IMR-90 (cell line): ENCODE measurements around the gene SPATS2L. TPM values are rescaled to one million over a fixed set of nuclear protein-coding genes. Genes with fewer than 3 reads are reported as not detected.
A peak's percentile ranks its signal among the peaks of the same experiment; 100 is the strongest.

Source experiments
- ATAC-seq: fragments of 200-7000 bp; cut with Tn5 transposase; 2 replicates; pipeline ENCODE4 v1.9.1; 2020; ENCODE audit warnings: low read depth, mild to moderate bottlenecking, moderate library complexity
- BruUV-seq: library from RNA; stranded (reverse); fragments of 400-500 nt; replicated peaks from 2 replicates; lab custom pipeline; 2021; lab: Mats Ljungman, UMichigan
- CTCF ChIA-PET: fragments of 300-600 bp; formaldehyde crosslinking; extraction: SDS; loops from one replicate; lab custom pipeline; 2021; ENCODE audit warnings: antibody characterized with exemption; lab: Yijun Ruan, JAX
- POLR2A ChIA-PET: fragments of 300-600 bp; sonication (Branson Sonifier 250); formaldehyde crosslinking; loops from one replicate; lab custom pipeline; 2022; ENCODE audit warnings: antibody characterized with exemption; ENCODE audit not compliant: unreplicated experiment; lab: Charles Lee
- DNase-seq: peaks from one replicate; pipeline ENCODE4 v3.0.0; 2013
- H2AFZ ChIP-seq: replicated peaks from 2 replicates; pipeline ENCODE3; 2013; ENCODE audit warnings: low read length, mild to moderate bottlenecking; ENCODE audit not compliant: poor library complexity
- H2AK5ac ChIP-seq: 2 replicates; pipeline ENCODE4 v1.6.1; 2013; ENCODE audit warnings: low read depth, low read length, inconsistent platforms
- H2AK9ac ChIP-seq: replicated peaks from 2 replicates; pipeline ENCODE3; 2013; ENCODE audit warnings: mild to moderate bottlenecking, low read depth, low read length, moderate library complexity; ENCODE audit not compliant: poor library complexity
- H2BK120ac ChIP-seq: 2 replicates; pipeline ENCODE4 v1.6.1; 2013; ENCODE audit warnings: low read depth, low read length, inconsistent platforms
- H2BK15ac ChIP-seq: 3 replicates; pipeline ENCODE4 v1.6.1; 2013; ENCODE audit warnings: low read depth, low read length, inconsistent platforms
- H2BK20ac ChIP-seq: 2 replicates; pipeline ENCODE4 v1.6.1; 2013; ENCODE audit warnings: low read depth, mild to moderate bottlenecking, inconsistent platforms, low read length, moderate library complexity
- H2BK5ac ChIP-seq: 2 replicates; pipeline ENCODE4 v1.6.1; 2013; ENCODE audit warnings: mild to moderate bottlenecking, low read depth, low read length, inconsistent platforms; ENCODE audit not compliant: poor library complexity, severe bottlenecking
- H3K14ac ChIP-seq: replicated peaks from 2 replicates; pipeline ENCODE4 v1.6.1; 2013; ENCODE audit warnings: low read depth, low read length, inconsistent platforms
- H3K18ac ChIP-seq: 2 replicates; pipeline ENCODE4 v1.6.1; 2013; ENCODE audit warnings: low read depth, low read length, control low read depth
- H3K23ac ChIP-seq: 2 replicates; pipeline ENCODE4 v1.6.1; 2013; ENCODE audit warnings: low read depth, low read length, inconsistent platforms
- H3K27ac ChIP-seq: 2 replicates; pipeline ENCODE4 v1.5.1; 2013; ENCODE audit warnings: mild to moderate bottlenecking, control low read depth, low read length; ENCODE audit not compliant: insufficient read depth
- H3K27me3 ChIP-seq: 2 replicates; pipeline ENCODE4 v1.6.1; 2013; ENCODE audit warnings: low read length; ENCODE audit not compliant: control insufficient read depth, insufficient read depth
- H3K36me3 ChIP-seq: 2 replicates; pipeline ENCODE4 v1.6.1; 2013; ENCODE audit warnings: low read length, mixed read lengths; ENCODE audit not compliant: control insufficient read depth, insufficient read depth
- H3K4ac ChIP-seq: 2 replicates; pipeline ENCODE4 v1.6.1; 2013; ENCODE audit warnings: low read depth, low read length, inconsistent platforms
- H3K4me1 ChIP-seq: 2 replicates; pipeline ENCODE4 v1.6.1; 2013; ENCODE audit warnings: low read length, mixed read lengths; ENCODE audit not compliant: control insufficient read depth, insufficient read depth
- H3K4me2 ChIP-seq: 2 replicates; pipeline ENCODE4 v1.6.1; 2013; ENCODE audit warnings: low read depth, mild to moderate bottlenecking, control low read depth, low read length, moderate library complexity
- H3K4me3 ChIP-seq: 2 replicates; pipeline ENCODE4 v1.5.1; 2013; ENCODE audit warnings: low read depth, mild to moderate bottlenecking, control low read depth, low read length, moderate library complexity; ENCODE audit not compliant: insufficient read depth
- H3K56ac ChIP-seq: 2 replicates; pipeline ENCODE4 v1.6.1; 2013; ENCODE audit warnings: low read length, inconsistent platforms; ENCODE audit not compliant: insufficient read depth; ENCODE audit errors: extremely low read depth
- H3K79me1 ChIP-seq, 2 experiments: 2 replicates each; pipeline ENCODE4 v1.6.1; 2013; ENCODE audit warnings: low read length in 2 of 2, inconsistent platforms in 1 of 2, low read depth in 1 of 2
- H3K9ac ChIP-seq: 2 replicates; pipeline ENCODE4 v1.6.1; 2013; ENCODE audit warnings: low read depth, low read length, control low read depth
- H3K9me1 ChIP-seq: 2 replicates; pipeline ENCODE4 v1.6.1; 2013; ENCODE audit warnings: low read length, inconsistent platforms; ENCODE audit not compliant: insufficient read depth
- H3K9me3 ChIP-seq: 2 replicates; pipeline ENCODE4 v1.6.1; 2013; ENCODE audit warnings: low read length; ENCODE audit not compliant: control insufficient read depth, insufficient read depth
- H4K20me1 ChIP-seq: 2 replicates; pipeline ENCODE4 v1.6.1; 2013; ENCODE audit warnings: low read length, inconsistent platforms; ENCODE audit not compliant: insufficient read depth
- H4K5ac ChIP-seq: 2 replicates; pipeline ENCODE4 v1.6.1; 2013; ENCODE audit warnings: mild to moderate bottlenecking, low read depth, low read length, control low read depth
- H4K8ac ChIP-seq, 2 experiments: 2 replicates each; pipeline ENCODE4 v1.6.1; 2013; ENCODE audit warnings: low read depth in 2 of 2, low read length in 2 of 2, control low read depth in 1 of 2, inconsistent platforms in 1 of 2
- H4K91ac ChIP-seq: 2 replicates; pipeline ENCODE4 v1.6.1; 2013; ENCODE audit warnings: low read depth, low read length, inconsistent platforms; ENCODE audit not compliant: insufficient read depth
- CEBPB ChIP-seq: IDR thresholded peaks from 2 replicates; pipeline ENCODE4 v1.6.1; 2012; ENCODE audit warnings: low read depth, low read length, improper control_type of control experiment
- RCOR1 ChIP-seq: IDR thresholded peaks from 2 replicates; pipeline ENCODE4 v1.6.1; 2012; ENCODE audit warnings: mild to moderate bottlenecking, low read length, improper control_type of control experiment; ENCODE audit not compliant: insufficient replicate concordance
- WGBS, 2 experiments: methylation state at CpG; one replicate each; pipeline versions ENCODE4 v1.1.5 to v1.1.7; 2013; ENCODE audit warnings: missing lambda C conversion rate in 2 of 2; ENCODE audit not compliant: insufficient read length in 1 of 2; ENCODE audit errors: extremely low coverage in 2 of 2; 5-methylcytosine and 5-hydroxymethylcytosine counted together
- dilution Hi-C: fragments of 300-500 bp; cut with HindIII; formaldehyde crosslinking; loops from one replicate; pipeline ENCODE4 v1.14.3; 2018; ENCODE audit warnings: low sequenced_read_pairs; ENCODE audit not compliant: unreplicated experiment
- in situ Hi-C: fragments of 300-500 bp; cut with MboI; formaldehyde crosslinking; loops from 3 replicates; pipeline ENCODE4 v1.14.3; 2019; ENCODE audit warnings: low sequenced_read_pairs, inconsistent platforms, mixed read lengths
- intact Hi-C: fragments of 100-400 bp; cut with micrococcal nuclease; formaldehyde crosslinking; loops from 2 replicates; pipeline ENCODE4 v1.10.0; 2022
- polyA plus RNA-seq, 3 experiments: library from polyadenylated mRNA; depleted of rRNA; stranded (reverse); fragments of >200 nt; gene quantifications; 2 replicates each; pipeline ENCODE4 v1.2.3, GENCODE V29; 2012; ENCODE audit warnings: low replicate concordance in 1 of 3
- total RNA-seq: library from RNA; depleted of rRNA; stranded (reverse); fragments of >200 nt; gene quantifications from 2 replicates; pipeline ENCODE4 v1.2.3, GENCODE V29; 2012

SPATS2L gene
- total and polyA plus RNA-seq, 2 of the 4 experiments (the other 2 are of a cell fraction), result 118 to 155 TPM

DNA sequence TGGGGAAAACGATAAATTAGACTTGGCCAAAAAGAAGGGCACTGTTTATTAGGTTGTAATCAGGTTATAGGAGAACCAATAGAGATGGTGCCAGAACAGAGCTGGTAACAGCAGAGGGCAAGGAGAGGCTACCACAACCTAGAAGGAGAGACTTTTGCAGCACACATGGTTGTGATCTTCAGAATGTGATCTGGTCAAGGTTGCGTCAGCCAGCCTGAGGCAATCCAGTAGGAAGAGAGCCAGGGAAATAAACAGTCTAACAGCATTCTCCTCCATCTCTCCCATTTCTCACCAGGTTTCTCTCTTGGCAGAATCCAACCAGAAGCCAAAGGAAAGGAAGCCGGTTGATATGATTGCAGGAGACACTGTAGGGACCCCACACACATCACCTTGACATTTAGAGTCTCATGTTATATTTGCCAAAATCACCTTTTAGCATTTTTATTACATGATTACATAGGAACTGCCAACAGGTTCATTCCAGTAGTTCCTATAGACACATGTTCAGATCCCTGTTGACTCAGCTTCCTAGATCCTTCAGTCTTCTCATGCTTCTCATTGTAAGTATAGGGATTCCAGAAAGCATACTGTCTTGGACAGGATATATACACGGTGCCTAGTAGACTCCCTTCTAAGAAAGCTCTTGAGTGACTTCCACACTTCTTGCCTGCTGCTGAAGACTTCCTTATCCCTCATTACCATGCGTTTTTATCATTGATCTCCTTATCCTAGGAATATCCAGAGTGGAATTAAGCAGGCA lies 17.6 kb upstream of the SPATS2L start:
- H2AK5ac ChIP-seq, result no peak overlapping the region
- no peak overlapping the region for H3K4me2 ChIP-seq
- no peak overlapping the region for H4K5ac ChIP-seq
- H3K4ac ChIP-seq, result no peak overlapping the region; the same call in 1 of the 2 replicates
- no TSS peak for BruUV-seq
- no peaks in the 10 kb centered on the region for H3K36me3 ChIP-seq
- DNase-seq (peak; percentile 79), ATAC-seq (peak; percentile 83)
- no peak overlapping the region for H3K23ac ChIP-seq
- 0 out of 3 replicates have a peak overlapping the region, but pooled peaks have one; percentile 3 for H2BK15ac ChIP-seq
- H3K4me1 ChIP-seq, result peaks cover 2% of the 10 kb centered on the region; the same call in 1 of the 2 replicates
- H2BK120ac ChIP-seq, result no peak overlapping the region
- no peaks in the 10 kb centered on the region for H3K9me3 ChIP-seq
- ChIA-PET POLR2A (no interaction called here), CTCF (interaction anchor here (1.0 kb wide), 1 partner anchor 11 kb away, joined by 3 read pairs; no protein-coding TSS in a partner anchor)
- H2BK5ac ChIP-seq, result no peak overlapping the region
- H3K27ac ChIP-seq, result no peak overlapping the region
- in situ Hi-C loops, result no loop called here
- TF ChIP-seq CEBPB (peak; percentile 89), RCOR1 (no peak)
- H4K20me1 ChIP-seq, result no peaks in the 10 kb centered on the region
- no peak overlapping the region for H3K4me3 ChIP-seq
- peak overlapping the region; percentile 78; the same call in 1 of the 2 replicates for H3K18ac ChIP-seq
- dilution Hi-C loops, result no loop called here
- H2AFZ ChIP-seq, result no peak overlapping the region
- 67% methylated on average over 1 of the region's 5 CpGs; no CpG with 5 or more reads in 1 of the 2 experiments for WGBS, 2 experiments
- no peaks in the 10 kb centered on the region for H3K9me1 ChIP-seq
- H4K91ac ChIP-seq, result no peak overlapping the region
- H3K56ac ChIP-seq, result no peak overlapping the region
- H3K79me1 ChIP-seq, result no peaks in the 10 kb centered on the region
- peak overlapping the region; percentile 54; the same call in 1 of the 2 replicates for H2BK20ac ChIP-seq
- intact Hi-C loops, result no loop called here
- no peak overlapping the region for H3K14ac ChIP-seq
- H2AK9ac ChIP-seq, result no peak overlapping the region
- no peak overlapping the region for H4K8ac ChIP-seq
- H3K9ac ChIP-seq, result no peak overlapping the region
- no peaks in the 10 kb centered on the region for H3K27me3 ChIP-seq
